HEK293 (cell line): ENCODE results near the gene FIGLA.

Source experiments
- CTCF ChIA-PET: fragments of 350-600 bp; formaldehyde crosslinking; extraction: SDS; loops from one replicate; lab custom pipeline; 2021; ENCODE audit warnings: antibody characterized with exemption; lab: Yijun Ruan, JAX
- POLR2A ChIA-PET: fragments of 300-600 bp; formaldehyde crosslinking; extraction: SDS; loops from one replicate; lab custom pipeline; 2020; ENCODE audit warnings: antibody characterized with exemption, inconsistent platforms; lab: Yijun Ruan, JAX
- H3K27ac ChIP-seq: fragments of 200-500 bp; sonication (Bioruptor generic); 2 replicates; pipeline ENCODE4 v1.5.1; 2014; ENCODE audit warnings: low read depth, low read length, control low read depth, inconsistent platforms; ENCODE audit errors: extremely low read depth
- H3K36me3 ChIP-seq, 2 experiments: fragments of 200-500 bp in 1 of 2; sonication (Bioruptor generic) in 1 of 2; 1 replicate in 1 of 2; 2 replicates in 1 of 2; pipeline ENCODE4 v1.5.1; 2014 to 2017; ENCODE audit warnings: inconsistent platforms in 2 of 2, low read length in 2 of 2; ENCODE audit not compliant: control insufficient read depth in 2 of 2, insufficient read depth in 1 of 2
- H3K4me1 ChIP-seq: fragments of 200-500 bp; sonication (Bioruptor generic); 2 replicates; pipeline ENCODE4 v1.5.1; 2014; ENCODE audit warnings: mild to moderate bottlenecking, low read length, inconsistent platforms; ENCODE audit not compliant: control insufficient read depth, insufficient read depth
- H3K4me3 ChIP-seq: 2 replicates; pipeline ENCODE4 v1.5.1; 2011; ENCODE audit warnings: low read depth, mild to moderate bottlenecking, control low read depth, low read length, moderate library complexity
- H3K9me3 ChIP-seq: fragments of 200-500 bp; sonication (Bioruptor generic); 2 replicates; pipeline ENCODE4 v1.5.1; 2014; ENCODE audit warnings: low read depth, low read length, inconsistent platforms; ENCODE audit not compliant: control insufficient read depth, insufficient read depth
- BCL6B ChIP-seq: fragments of 450-650 bp; formaldehyde crosslinking; IDR thresholded peaks from 2 replicates; pipeline ENCODE4 v1.5.1; 2017; ENCODE audit warnings: missing biosample characterization, missing genetic modification characterization
- GLI2 ChIP-seq: fragments of 450-650 bp; formaldehyde crosslinking; IDR thresholded peaks from 2 replicates; pipeline ENCODE4; 2017; ENCODE audit warnings: missing biosample characterization, missing genetic modification characterization, low read depth, borderline replicate concordance
- GLIS1 ChIP-seq: fragments of 450-650 bp; formaldehyde crosslinking; IDR thresholded peaks from 2 replicates; pipeline ENCODE4 v1.5.1; 2016; ENCODE audit warnings: missing biosample characterization, missing genetic modification characterization
- HOXA7 ChIP-seq: sonication (generic); formaldehyde crosslinking; IDR thresholded peaks from 2 replicates; pipeline ENCODE4 v1.8.1; 2022; ENCODE audit warnings: missing genetic modification reagents, borderline replicate concordance
- HOXD13 ChIP-seq: sonication (generic); formaldehyde crosslinking; IDR thresholded peaks from 2 replicates; pipeline ENCODE4 v1.8.0; 2022; ENCODE audit warnings: missing genetic modification reagents, borderline replicate concordance
- IKZF3 ChIP-seq: fragments of 450-650 bp; IDR thresholded peaks from 2 replicates; pipeline ENCODE4 v1.5.0; 2018; ENCODE audit warnings: missing biosample characterization, mild to moderate bottlenecking, missing genetic modification characterization, moderate library complexity
- PBX3 ChIP-seq: sonication (generic); formaldehyde crosslinking; IDR thresholded peaks from 2 replicates; pipeline ENCODE4 v1.8.1; 2022; ENCODE audit warnings: mild to moderate bottlenecking, moderate library complexity, missing genetic modification reagents
- PRDM1 ChIP-seq: fragments of 450-650 bp; formaldehyde crosslinking; IDR thresholded peaks from 2 replicates; pipeline ENCODE4; 2016; ENCODE audit warnings: missing biosample characterization, missing genetic modification characterization
- SP2 ChIP-seq: fragments of 450-650 bp; formaldehyde crosslinking; IDR thresholded peaks from 2 replicates; pipeline ENCODE4 v1.5.1; 2016; ENCODE audit warnings: missing biosample characterization, missing genetic modification characterization
- ZBTB1 ChIP-seq: fragments of 450-650 bp; formaldehyde crosslinking; IDR thresholded peaks from 2 replicates; pipeline ENCODE4 v1.5.1; 2016; ENCODE audit warnings: missing biosample characterization, missing genetic modification characterization
- ZNF155 ChIP-seq: fragments of 450-650 bp; formaldehyde crosslinking; IDR thresholded peaks from 2 replicates; pipeline ENCODE4 v1.5.1; 2016; ENCODE audit warnings: missing biosample characterization, missing genetic modification characterization
- ZNF169 ChIP-seq: fragments of 450-650 bp; formaldehyde crosslinking; IDR thresholded peaks from 2 replicates; pipeline ENCODE4 v1.5.1; 2016; ENCODE audit warnings: missing biosample characterization, missing genetic modification characterization
- ZNF211 ChIP-seq: fragments of 450-650 bp; formaldehyde crosslinking; IDR thresholded peaks from 2 replicates; pipeline ENCODE4 v1.5.1; 2016; ENCODE audit warnings: low read depth, missing biosample characterization, missing genetic modification characterization
- ZNF223 ChIP-seq: fragments of 450-650 bp; formaldehyde crosslinking; IDR thresholded peaks from 2 replicates; pipeline ENCODE4 v1.5.1; 2016; ENCODE audit warnings: missing biosample characterization, missing genetic modification characterization
- ZNF394 ChIP-seq: fragments of 450-650 bp; formaldehyde crosslinking; IDR thresholded peaks from 2 replicates; pipeline ENCODE4 v1.5.1; 2016; ENCODE audit warnings: missing biosample characterization, missing genetic modification characterization, mild to moderate bottlenecking, moderate library complexity, borderline replicate concordance
- ZNF404 ChIP-seq: fragments of 450-650 bp; formaldehyde crosslinking; IDR thresholded peaks from 2 replicates; pipeline ENCODE4 v1.5.1; 2017; ENCODE audit warnings: missing biosample characterization, missing genetic modification characterization
- ZNF416 ChIP-seq: fragments of 450-650 bp; formaldehyde crosslinking; IDR thresholded peaks from 2 replicates; pipeline ENCODE4 v1.5.1; 2016; ENCODE audit warnings: missing biosample characterization, missing genetic modification characterization
- ZNF426 ChIP-seq: fragments of 450-650 bp; formaldehyde crosslinking; IDR thresholded peaks from 2 replicates; pipeline ENCODE4 v1.5.1; 2017; ENCODE audit warnings: missing biosample characterization, missing genetic modification characterization, mild to moderate bottlenecking, inconsistent platforms, moderate library complexity
- ZNF521 ChIP-seq: fragments of 450-650 bp; formaldehyde crosslinking; IDR thresholded peaks from 2 replicates; pipeline ENCODE4 v1.5.1; 2017; ENCODE audit warnings: missing biosample characterization, mild to moderate bottlenecking, missing genetic modification characterization
- ZNF677 ChIP-seq: fragments of 450-650 bp; IDR thresholded peaks from 2 replicates; pipeline ENCODE4 v1.5.0; 2018; ENCODE audit warnings: missing biosample characterization, mild to moderate bottlenecking, missing genetic modification characterization, moderate library complexity
- ZNF785 ChIP-seq: fragments of 450-650 bp; formaldehyde crosslinking; IDR thresholded peaks from 2 replicates; pipeline ENCODE4 v1.5.1; 2016; ENCODE audit warnings: missing biosample characterization, missing genetic modification characterization
- ZNF837 ChIP-seq: fragments of 450-650 bp; formaldehyde crosslinking; IDR thresholded peaks from 2 replicates; pipeline ENCODE4 v1.5.1; 2016; ENCODE audit warnings: missing biosample characterization, missing genetic modification characterization
- ZSCAN18 ChIP-seq: fragments of 450-650 bp; formaldehyde crosslinking; IDR thresholded peaks from 2 replicates; pipeline ENCODE4 v1.5.1; 2016; ENCODE audit warnings: missing biosample characterization, missing genetic modification characterization
- TF ChIP-seq, protein P1 (sequence below): fragments of 450-650 bp; formaldehyde crosslinking; optimal IDR thresholded peaks from 2 replicates; pipeline ENCODE3; 2016; ENCODE audit warnings: missing biosample characterization, mild to moderate bottlenecking, missing genetic modification characterization
- TF ChIP-seq, protein P2 (sequence below): fragments of 450-650 bp; formaldehyde crosslinking; IDR thresholded peaks from 2 replicates; pipeline ENCODE4 v1.5.1; 2016; ENCODE audit warnings: missing biosample characterization, missing genetic modification characterization
- TF ChIP-seq, protein P3 (sequence below): fragments of 450-650 bp; formaldehyde crosslinking; IDR thresholded peaks from 2 replicates; pipeline ENCODE4 v1.5.1; 2016; ENCODE audit warnings: missing biosample characterization, missing genetic modification characterization, low read depth
- TF ChIP-seq, protein P4 (sequence below): fragments of 450-650 bp; formaldehyde crosslinking; IDR thresholded peaks from 2 replicates; pipeline ENCODE4 v1.5.1; 2016; ENCODE audit warnings: missing biosample characterization, missing genetic modification characterization, borderline replicate concordance

The FIGLA gene

GRCh38 chr2:70738159-70738558 is 52.3 kb downstream of the FIGLA start:
- Histone ChIP-seq H3K9me3 (no peaks in the 10 kb centered on the region), H3K36me3 (no peaks in the 10 kb centered on the region; a peak in 1 of 3 replicates)
- POLR2A ChIA-PET: no interaction called here
- CTCF ChIA-PET: interaction anchor here (0.8 to 1.1 kb wide), 2 partner anchors 29 to 30 kb away, joined by 4 to 5 read pairs; partner anchors contain the start of gene ADD2
- TF ChIP-seq HOXD13 (CRISPR knock-in tag) (no peak), HOXA7 (no peak), IKZF3 (no peak), ZNF837 (tag by site-specific recombination) (no peak), ZNF404 (tag by site-specific recombination) (no peak), SP2 (tag by site-specific recombination) (no peak), PRDM1 (no peak), ZNF416 (no peak), GLI2 (no peak), ZNF521 (tag by site-specific recombination) (no peak), ZNF211 (no peak), ZNF426 (tag by site-specific recombination) (no peak), ZNF155 (tag by site-specific recombination) (no peak), ZBTB1 (no peak)
- TF ChIP-seq, protein P1, sequence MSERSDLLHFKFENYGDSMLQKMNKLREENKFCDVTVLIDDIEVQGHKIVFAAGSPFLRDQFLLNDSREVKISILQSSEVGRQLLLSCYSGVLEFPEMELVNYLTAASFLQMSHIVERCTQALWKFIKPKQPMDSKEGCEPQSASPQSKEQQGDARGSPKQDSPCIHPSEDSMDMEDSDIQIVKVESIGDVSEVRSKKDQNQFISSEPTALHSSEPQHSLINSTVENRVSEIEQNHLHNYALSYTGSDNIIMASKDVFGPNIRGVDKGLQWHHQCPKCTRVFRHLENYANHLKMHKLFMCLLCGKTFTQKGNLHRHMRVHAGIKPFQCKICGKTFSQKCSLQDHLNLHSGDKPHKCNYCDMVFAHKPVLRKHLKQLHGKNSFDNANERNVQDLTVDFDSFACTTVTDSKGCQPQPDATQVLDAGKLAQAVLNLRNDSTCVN (tag by site-specific recombination): no peak
- TF ChIP-seq, protein P2, sequence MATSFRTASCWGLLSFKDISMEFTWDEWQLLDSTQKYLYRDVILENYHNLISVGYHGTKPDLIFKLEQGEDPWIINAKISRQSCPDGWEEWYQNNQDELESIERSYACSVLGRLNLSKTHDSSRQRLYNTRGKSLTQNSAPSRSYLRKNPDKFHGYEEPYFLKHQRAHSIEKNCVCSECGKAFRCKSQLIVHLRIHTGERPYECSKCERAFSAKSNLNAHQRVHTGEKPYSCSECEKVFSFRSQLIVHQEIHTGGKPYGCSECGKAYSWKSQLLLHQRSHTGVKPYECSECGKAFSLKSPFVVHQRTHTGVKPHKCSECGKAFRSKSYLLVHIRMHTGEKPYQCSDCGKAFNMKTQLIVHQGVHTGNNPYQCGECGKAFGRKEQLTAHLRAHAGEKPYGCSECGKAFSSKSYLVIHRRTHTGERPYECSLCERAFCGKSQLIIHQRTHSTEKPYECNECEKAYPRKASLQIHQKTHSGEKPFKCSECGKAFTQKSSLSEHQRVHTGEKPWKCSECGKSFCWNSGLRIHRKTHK: no peak
- TF ChIP-seq, protein P3, sequence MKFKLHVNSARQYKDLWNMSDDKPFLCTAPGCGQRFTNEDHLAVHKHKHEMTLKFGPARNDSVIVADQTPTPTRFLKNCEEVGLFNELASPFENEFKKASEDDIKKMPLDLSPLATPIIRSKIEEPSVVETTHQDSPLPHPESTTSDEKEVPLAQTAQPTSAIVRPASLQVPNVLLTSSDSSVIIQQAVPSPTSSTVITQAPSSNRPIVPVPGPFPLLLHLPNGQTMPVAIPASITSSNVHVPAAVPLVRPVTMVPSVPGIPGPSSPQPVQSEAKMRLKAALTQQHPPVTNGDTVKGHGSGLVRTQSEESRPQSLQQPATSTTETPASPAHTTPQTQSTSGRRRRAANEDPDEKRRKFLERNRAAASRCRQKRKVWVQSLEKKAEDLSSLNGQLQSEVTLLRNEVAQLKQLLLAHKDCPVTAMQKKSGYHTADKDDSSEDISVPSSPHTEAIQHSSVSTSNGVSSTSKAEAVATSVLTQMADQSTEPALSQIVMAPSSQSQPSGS (tag by site-specific recombination): no peak
- TF ChIP-seq, all 188 proteins: peak for 0
- Histone ChIP-seq H3K27ac (no peak overlapping the region), H3K4me1 (no peaks in the 10 kb centered on the region), H3K4me3 (no peak overlapping the region)

GRCh38 chr2:70735071-70735470 is 55.4 kb downstream of the FIGLA start:
- Histone ChIP-seq H3K9me3 (no peaks in the 10 kb centered on the region), H3K4me1 (no peaks in the 10 kb centered on the region), H3K36me3 (no peaks in the 10 kb centered on the region), H3K27ac (no peak overlapping the region), H3K4me3 (no peak overlapping the region)
- TF ChIP-seq ZNF394 (tag by site-specific recombination) (no peak), ZNF677 (tag by site-specific recombination) (no peak), ZSCAN18 (tag by site-specific recombination) (no peak), GLIS1 (tag by site-specific recombination) (no peak), ZNF169 (tag by site-specific recombination) (no peak), ZNF223 (tag by site-specific recombination) (no peak), ZNF785 (tag by site-specific recombination) (no peak), PBX3 (CRISPR knock-in tag) (no peak), BCL6B (tag by site-specific recombination) (no peak), ZNF416 (no peak)
- TF ChIP-seq, protein P4, sequence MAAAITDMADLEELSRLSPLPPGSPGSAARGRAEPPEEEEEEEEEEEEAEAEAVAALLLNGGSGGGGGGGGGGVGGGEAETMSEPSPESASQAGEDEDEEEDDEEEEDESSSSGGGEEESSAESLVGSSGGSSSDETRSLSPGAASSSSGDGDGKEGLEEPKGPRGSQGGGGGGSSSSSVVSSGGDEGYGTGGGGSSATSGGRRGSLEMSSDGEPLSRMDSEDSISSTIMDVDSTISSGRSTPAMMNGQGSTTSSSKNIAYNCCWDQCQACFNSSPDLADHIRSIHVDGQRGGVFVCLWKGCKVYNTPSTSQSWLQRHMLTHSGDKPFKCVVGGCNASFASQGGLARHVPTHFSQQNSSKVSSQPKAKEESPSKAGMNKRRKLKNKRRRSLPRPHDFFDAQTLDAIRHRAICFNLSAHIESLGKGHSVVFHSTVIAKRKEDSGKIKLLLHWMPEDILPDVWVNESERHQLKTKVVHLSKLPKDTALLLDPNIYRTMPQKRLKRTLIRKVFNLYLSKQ (tag by site-specific recombination): no peak
- CTCF ChIA-PET: no interaction called here
- POLR2A ChIA-PET: no interaction called here
